ENCODE data around the gene SLC15A4.
"Not testable (repeated sequence)": the region's sequence is repeated elsewhere in the genome, so short reads cannot be mapped to it uniquely, and the experiment has no call there.

SLC15A4 gene

GRCh38 chr12:128843538-128843937 lies 19.8 kb upstream of the SLC15A4 start:
- DNase-seq = no peak

- no peak for DNase-seq
These were observed 18.8 kb upstream of the SLC15A4 start for GRCh38 chr12:128842579-128842978.

- DNase-seq = no peak
These were observed 17.2 kb upstream of the SLC15A4 start for GRCh38 chr12:128840862-128841468.

- DNase-seq = not testable (repeated sequence)
These were observed 16.1 kb upstream of the SLC15A4 start for GRCh38 chr12:128839885-128840284.

DNA sequence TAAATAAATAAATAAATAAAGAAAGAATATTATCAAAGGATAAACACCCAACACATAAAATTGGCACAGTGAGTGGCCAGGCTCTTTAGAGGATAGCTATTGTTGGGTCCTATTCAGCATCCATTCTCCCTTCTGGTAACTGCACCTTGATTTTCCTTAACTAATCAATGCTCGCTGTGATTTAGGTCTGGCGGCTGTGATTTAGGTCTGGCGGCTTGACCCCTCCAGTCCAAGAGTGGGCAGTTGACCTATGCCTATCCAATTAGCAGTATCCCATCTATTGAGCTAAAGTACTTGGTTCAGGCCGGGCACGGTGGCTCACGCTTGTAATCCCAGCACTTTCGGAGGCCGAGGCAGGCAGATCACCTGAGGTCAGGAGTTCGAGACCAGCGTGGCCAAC lies 9.7 kb upstream of the SLC15A4 start:
- DNase-seq = no peak

DNA sequence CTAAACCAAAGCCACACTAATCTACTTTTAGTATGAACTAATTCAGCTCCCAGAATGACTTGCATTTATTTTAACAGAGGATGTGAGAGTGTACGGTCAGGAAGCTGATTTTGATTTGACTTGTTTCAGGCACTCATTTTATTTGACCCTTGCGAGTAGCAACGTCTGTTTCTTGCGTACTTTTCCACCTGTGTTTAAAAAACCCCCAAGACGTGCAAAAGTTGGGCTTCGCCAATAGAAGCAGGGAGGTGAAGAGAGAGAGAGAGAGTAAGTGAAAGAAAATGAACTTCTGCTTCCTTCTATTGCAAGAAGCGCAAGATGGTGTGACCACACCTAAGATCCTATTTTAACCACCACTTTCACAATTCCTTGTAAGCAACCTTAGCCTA lies 6.7 kb upstream of the SLC15A4 start:
- DNase-seq = no peak

DNA sequence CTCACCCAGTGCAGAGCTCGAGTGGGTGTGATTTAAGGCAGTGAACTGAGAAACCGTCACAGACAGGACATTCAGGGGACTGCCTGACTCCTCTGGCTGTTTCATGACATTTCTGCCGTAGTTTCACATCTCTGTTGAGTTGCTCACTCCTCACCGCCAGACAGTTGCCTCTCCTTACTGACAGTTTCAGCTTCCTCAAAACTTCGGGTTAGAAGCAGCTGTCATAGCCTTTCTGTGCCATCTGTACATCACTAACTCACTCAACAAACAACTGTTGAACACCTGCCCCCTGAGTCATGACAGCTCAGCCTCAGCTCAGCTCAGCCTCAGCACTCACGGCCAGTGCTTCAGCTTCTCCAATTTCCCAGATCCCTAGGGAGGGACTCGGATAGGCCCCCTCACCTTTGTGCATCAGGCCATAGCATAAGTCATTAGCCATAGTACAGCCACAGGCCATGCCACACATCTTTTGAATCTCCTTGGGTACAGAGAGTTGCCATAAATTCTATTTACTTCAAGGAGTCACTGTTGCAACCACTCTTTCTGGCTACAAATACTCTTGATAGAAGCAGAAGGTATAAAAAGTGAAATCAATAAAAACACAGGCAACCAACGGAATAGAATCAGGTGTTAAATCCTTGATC lies 6.2 kb upstream of the SLC15A4 start:
- no peak for DNase-seq

- no peak for DNase-seq
These were observed 4.0 kb upstream of the SLC15A4 start for GRCh38 chr12:128827724-128828123.

- DNase-seq = no peak
These were observed 2.1 kb upstream of the SLC15A4 start for GRCh38 chr12:128825835-128826234.

DNA sequence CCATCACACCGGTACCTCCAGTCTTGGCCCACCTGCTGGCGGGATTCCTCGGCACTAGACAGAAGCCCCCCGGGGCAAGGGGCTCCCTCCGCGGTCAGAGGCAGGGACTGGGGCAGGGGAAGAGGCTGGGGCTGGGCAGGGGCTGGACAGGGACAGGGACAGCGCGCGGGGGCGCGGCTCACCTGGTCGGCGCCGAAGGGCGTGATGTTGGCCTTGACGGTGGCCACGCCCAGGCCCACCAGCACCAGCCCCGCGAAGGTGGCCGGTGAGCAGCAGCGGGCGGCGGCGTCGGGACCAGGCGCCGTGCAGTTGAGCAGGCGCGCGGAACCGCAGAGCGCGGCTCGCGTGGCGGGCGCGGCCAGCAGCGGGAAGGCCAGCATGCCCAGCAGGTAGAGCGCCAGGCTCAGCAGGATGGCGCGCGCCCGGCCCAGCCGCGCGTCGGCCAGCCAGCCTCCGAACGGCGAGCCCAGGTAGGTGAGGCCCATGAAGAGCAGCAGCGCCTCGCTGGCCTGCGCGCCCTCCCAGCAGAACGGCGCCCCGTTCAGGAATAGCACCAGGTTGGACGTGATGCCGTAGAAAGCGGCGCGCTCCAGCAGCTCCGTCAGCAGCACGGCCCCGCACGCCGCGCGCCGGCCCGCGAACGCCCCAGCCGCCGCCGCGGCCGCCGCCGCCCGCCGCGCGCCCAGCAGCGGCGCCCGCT lies 392 bp downstream of the SLC15A4 start:
- peak in 2 of 4 experiments; percentile 11 to 50 for DNase-seq

- no peak for DNase-seq
These were observed 2.9 kb downstream of the SLC15A4 start for GRCh38 chr12:128820723-128821432.

- DNase-seq = no peak
These were observed 3.5 kb downstream of the SLC15A4 start for GRCh38 chr12:128820253-128820652.

DNA sequence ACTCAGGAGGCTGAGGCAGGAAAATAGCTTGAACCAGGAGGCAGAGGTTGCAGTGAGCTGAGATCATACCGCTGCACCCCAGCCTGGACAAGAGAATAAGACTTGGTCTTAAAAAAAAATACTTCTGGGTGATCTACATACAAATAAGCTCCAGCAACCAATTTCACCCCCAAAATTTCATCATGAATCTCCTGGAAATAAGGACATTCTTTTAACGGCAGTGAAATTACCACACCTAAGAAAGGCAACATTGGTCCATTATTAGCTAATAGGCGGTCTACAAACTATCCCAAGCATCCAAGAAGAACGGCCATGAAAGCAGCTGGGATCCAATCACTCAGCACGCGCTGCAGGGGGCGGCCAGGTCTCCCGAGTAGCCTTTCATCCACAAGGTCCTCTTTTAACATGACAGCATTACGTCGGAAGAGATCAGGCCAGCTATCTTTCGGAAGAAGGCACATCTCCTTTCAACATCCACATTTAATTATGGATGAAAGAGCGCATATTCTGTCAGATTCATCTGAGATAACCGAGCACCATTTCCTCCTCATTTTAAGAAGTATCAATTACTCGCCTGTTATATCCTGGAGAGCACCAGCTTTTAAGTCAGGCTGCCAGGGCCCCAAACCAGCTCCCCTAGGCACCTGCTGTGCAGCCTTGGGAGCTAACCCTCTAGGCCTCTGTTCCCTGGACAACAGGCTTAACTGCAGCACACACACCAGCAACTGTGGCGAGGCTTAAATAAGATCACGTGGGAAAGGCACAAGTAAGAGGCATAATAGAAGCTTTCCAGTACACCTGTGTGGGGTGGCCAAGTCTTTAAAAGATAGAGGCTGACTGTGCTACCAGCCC lies 4.2 kb downstream of the SLC15A4 start:
- DNase-seq = no peak

GRCh38 chr12:128818065-128819022 lies 5.4 kb downstream of the SLC15A4 start:
- no peak for DNase-seq

DNA sequence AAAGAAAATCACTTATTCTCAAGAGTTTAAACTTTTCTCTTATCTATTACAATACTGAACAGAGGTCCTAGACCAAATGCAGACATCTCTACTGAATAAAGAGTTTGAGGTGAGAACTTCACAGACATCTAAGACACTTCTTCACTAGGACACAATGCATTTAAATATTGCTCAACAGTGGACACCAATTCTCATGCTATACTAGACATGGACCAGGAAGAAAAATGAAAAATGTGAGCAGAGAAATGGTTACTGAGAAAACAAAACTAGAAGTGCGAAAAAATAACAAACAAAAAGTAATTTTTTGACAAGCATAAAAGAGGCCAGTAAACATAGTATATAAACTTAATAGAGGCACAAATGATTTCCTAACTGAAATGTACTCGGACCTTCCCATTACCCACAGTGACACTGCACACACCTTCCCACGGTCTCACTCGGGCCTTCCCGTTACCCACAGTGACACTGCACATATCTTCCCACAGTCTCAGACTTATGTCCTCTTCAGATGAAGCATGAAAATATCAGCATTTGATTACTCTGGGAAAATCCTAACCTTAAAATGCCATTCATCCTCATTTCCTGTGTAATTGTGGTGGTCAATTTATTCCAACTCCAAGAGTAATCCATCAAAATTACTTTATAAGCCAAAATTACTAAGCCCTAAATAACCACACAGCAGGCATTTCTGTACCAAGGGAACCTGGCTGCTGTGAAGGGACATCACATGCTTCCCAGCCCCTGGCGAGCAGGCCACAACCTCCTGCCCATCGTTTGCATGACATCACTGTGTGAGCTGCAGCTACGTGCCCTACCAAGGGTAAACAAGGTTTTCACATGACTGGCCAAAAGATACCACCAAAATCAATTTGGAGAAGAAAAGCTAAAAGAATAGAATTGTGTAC lies 6.4 kb downstream of the SLC15A4 start:
- no peak for DNase-seq

DNA sequence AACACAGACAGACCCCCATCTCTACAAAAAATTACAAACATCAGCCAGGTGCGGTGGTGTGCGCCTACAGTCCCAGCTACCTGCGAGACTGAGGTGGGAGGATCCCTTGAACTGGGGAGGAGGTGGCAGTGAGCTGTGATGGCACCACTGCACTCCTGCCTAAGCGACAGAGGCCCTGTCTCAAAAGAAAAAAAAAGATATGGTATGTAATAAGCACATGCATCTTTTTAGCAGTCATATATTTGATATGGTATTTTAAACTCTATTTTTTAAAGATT lies 7.2 kb downstream of the SLC15A4 start:
- no peak for DNase-seq

DNA sequence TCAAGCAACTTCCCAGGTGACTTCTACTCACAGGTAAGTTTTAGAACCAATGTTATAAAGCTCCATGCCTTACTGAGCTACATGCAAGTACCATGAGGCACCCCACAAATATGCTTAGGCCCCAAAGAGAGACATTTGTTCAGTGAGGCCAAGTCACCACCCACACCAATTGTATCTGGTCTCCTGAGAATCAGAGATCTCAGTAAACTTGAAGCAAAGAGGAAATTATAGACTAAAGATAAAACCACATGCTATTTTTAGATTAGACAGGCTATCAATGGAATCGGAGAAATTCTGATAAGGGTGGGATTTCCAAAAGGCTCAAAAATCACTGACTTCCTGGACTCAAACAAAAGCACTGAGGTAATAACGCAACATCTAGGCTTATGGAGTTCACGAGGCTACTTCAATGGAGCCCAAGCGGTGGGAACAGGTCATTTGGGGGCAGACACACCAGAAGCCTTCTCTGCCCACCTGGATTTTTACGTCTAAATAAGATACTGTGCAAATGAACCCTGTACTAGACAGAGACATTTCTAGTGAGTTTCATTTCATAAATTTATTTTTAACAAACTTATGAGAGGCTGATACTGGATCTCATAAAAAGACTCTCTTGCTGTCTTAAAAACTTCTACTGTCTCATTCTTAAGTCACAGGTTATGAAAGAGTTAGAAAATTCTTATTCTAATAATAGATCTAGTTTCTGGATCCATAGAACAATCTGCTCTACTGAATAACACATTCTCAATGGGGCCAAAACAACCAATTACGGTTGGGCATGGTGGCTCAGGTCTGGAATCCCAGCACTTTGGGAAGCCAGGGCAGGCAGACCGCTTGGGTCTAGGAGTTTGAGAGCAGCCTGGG lies 7.7 kb downstream of the SLC15A4 start:
- DNase-seq = no peak

GRCh38 chr12:128814411-128815261 lies 9.1 kb downstream of the SLC15A4 start:
- no peak for DNase-seq

DNA sequence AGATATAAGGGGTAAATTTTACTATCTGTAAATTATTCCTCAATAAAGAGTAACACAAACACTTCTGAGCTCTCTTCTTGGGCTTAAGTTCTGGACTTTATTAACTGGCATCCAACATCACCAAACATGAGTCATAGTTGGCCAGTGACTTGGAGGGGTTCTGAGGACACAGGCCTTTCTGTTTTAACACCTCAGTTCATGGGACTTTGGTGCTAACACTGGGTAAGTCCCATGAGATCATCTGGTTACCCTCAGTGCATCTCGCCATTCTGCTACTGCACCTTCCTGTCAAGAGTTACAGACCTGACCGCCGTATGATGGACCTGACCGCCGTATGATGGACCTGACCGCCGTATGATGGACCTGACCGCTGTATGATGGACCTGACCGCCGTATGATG lies 9.9 kb downstream of the SLC15A4 start:
- DNase-seq = no peak
